ENCODE data around the gene RECQL. TPM values are rescaled to one million over a fixed set of nuclear protein-coding genes. Genes with fewer than 3 reads are reported as not detected.

RECQL gene
- total RNA-seq, 1 experiment from 2014 or later, result 99.7 TPM

GRCh38 chr12:21526721-21527345 is 25.4 kb upstream of the RECQL start:
- H3K27ac ChIP-seq, result no peak overlapping the region
- no peak for DNase-seq (ENCODE audit: low read depth in 1 of 2, low spot score in 2 of 2)
- H3K36me3 ChIP-seq, result no peaks in the 10 kb centered on the region
- H3K4me3 ChIP-seq, result no peak overlapping the region
- H3K27me3 ChIP-seq (replicated peaks), result peaks cover 35% of the 10 kb centered on the region
- no peaks in the 10 kb centered on the region for H3K9me3 ChIP-seq (replicated peaks)
- 0 out of 2 replicates have a peak, but pooled peaks cover 5% of the 10 kb centered on the region for H3K4me1 ChIP-seq (replicated peaks)

DNA sequence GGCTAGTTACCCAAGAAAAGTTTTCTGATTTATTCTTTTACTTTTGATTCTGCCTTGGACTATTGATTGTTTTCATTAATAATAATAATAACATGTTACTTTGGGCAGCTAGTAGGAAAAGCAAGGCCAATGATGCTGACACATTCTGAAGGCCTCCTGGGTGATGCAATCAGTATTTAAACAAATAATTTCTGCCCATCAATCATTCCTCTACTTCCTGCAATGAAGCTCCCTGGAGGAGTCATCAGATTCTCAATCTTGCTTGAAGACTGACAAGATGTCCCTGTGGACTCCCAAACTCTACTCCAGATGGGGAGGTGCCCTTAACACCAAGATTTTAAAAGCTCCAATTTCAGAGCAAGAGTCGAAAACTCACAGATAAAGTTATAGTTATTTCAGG is 24.6 kb upstream of the RECQL start, which contains the start of gene SPX:
TSS of gene SPX (plus strand) at position 244 of the 400 bp plus-strand sequence. CDS start 177 bp downstream, outside the sequence.
- Histone ChIP-seq H3K27ac (no peak within 1 kb of the TSS), H3K4me1 (replicated peaks) (0 out of 2 replicates have a peak, but pooled peaks cover 5% of the 10 kb centered on the region), H3K36me3 (no peaks in the 10 kb centered on the region), H3K9me3 (replicated peaks) (no peaks in the 10 kb centered on the region), H3K27me3 (replicated peaks) (peaks cover 35% of the 10 kb centered on the region), H3K4me3 (no peak within 1 kb of the TSS)
- DNase-seq (ENCODE audit: low read depth in 1 of 2, low spot score in 2 of 2), result no peak

GRCh38 chr12:21523148-21523547 is 21.7 kb upstream of the RECQL start:
- no peak for DNase-seq (ENCODE audit: low read depth in 1 of 2, low spot score in 2 of 2)
- H3K4me3 ChIP-seq, result no peak overlapping the region
- H3K9me3 ChIP-seq (replicated peaks), result no peaks in the 10 kb centered on the region
- H3K4me1 ChIP-seq (replicated peaks), result 0 out of 2 replicates have a peak, but pooled peaks cover 3% of the 10 kb centered on the region
- H3K36me3 ChIP-seq, result no peaks in the 10 kb centered on the region
- peaks cover 25% of the 10 kb centered on the region for H3K27me3 ChIP-seq (replicated peaks)
- H3K27ac ChIP-seq, result no peak overlapping the region

GRCh38 chr12:21521541-21521940 is 20.1 kb upstream of the RECQL start:
- peaks cover 12% of the 10 kb centered on the region; the same call in 1 of the 2 replicates for H3K27me3 ChIP-seq (replicated peaks)

GRCh38 chr12:21518451-21518850 is 17.0 kb upstream of the RECQL start:
- Histone ChIP-seq H3K4me3 (no peak overlapping the region), H3K36me3 (peaks cover 24% of the 10 kb centered on the region), H3K27me3 (replicated peaks) (no peaks in the 10 kb centered on the region), H3K9me3 (replicated peaks) (no peaks in the 10 kb centered on the region), H3K27ac (no peak overlapping the region), H3K4me1 (replicated peaks) (no peaks in the 10 kb centered on the region)
- DNase-seq (ENCODE audit: low read depth in 1 of 2, low spot score in 2 of 2), result no peak

More at GRCh38 chr12:21521541-21521940, 20.1 kb upstream of the RECQL start:
- Histone ChIP-seq H3K9me3 (replicated peaks) (no peaks in the 10 kb centered on the region), H3K27ac (no peak overlapping the region), H3K36me3 (0 out of 2 replicates have a peak, but pooled peaks cover 5% of the 10 kb centered on the region), H3K4me1 (replicated peaks) (no peaks in the 10 kb centered on the region), H3K4me3 (no peak overlapping the region)
- DNase-seq (ENCODE audit: low read depth in 1 of 2, low spot score in 2 of 2), result no peak

- Histone ChIP-seq H3K27me3 (replicated peaks) (no peaks in the 10 kb centered on the region), H3K4me1 (replicated peaks) (no peaks in the 10 kb centered on the region), H3K27ac (no peak overlapping the region), H3K4me3 (no peak overlapping the region), H3K36me3 (peaks cover 29% of the 10 kb centered on the region), H3K9me3 (replicated peaks) (no peaks in the 10 kb centered on the region)
- DNase-seq (ENCODE audit: low read depth in 1 of 2, low spot score in 2 of 2), result no peak
These were observed 14.8 kb upstream of the RECQL start for GRCh38 chr12:21516281-21516680.

DNA sequence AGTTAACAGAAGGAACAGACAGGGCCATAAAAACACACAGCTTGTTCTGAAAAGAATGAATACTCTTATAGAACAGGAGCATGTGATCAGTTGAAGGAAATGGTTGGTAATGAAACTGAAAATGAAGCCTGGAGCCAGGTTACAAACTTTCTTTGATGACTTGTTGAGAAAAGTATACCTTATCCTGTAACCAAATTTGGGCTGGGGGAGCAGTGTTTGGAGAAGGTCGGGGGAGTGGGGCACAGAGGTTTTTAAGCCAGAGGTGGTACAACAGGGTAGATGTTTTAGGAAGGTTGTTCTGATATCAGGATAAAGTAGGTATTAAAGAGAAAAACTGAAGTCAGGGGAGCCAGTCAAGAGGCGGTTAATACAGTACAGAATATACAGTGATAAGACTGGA is 8.3 kb upstream of the RECQL start:
- Histone ChIP-seq H3K36me3 (peaks cover 34% of the 10 kb centered on the region), H3K27me3 (replicated peaks) (no peaks in the 10 kb centered on the region), H3K4me3 (no peak overlapping the region), H3K9me3 (replicated peaks) (no peaks in the 10 kb centered on the region), H3K4me1 (replicated peaks) (no peaks in the 10 kb centered on the region), H3K27ac (no peak overlapping the region)
- DNase-seq (ENCODE audit: low read depth in 1 of 2, low spot score in 2 of 2), result no peak

DNA sequence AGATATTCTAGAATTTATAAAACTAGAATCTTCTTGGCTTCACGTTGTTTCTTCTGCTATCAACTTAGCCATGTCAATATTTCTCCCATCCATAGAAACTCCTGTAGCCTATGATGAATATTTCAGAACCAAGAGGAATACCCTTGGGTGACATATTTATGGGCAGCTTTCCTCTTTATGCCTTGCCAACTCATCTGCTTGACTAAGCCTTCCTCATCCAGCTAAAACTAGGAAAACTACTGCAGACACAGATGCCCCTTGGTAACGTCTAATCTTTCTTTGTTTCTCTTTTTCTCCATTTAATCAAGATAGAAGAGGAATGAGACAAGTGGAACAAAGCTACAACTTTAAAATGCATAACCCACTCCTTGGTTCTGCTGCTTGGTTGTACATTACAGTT is 6.4 kb upstream of the RECQL start:
- Histone ChIP-seq H3K36me3 (peaks cover 25% of the 10 kb centered on the region), H3K9me3 (replicated peaks) (no peaks in the 10 kb centered on the region), H3K4me1 (replicated peaks) (peaks cover 2% of the 10 kb centered on the region), H3K27me3 (replicated peaks) (no peaks in the 10 kb centered on the region), H3K27ac (no peak overlapping the region), H3K4me3 (no peak overlapping the region)
- no peak for DNase-seq (ENCODE audit: low read depth in 1 of 2, low spot score in 2 of 2)

DNA sequence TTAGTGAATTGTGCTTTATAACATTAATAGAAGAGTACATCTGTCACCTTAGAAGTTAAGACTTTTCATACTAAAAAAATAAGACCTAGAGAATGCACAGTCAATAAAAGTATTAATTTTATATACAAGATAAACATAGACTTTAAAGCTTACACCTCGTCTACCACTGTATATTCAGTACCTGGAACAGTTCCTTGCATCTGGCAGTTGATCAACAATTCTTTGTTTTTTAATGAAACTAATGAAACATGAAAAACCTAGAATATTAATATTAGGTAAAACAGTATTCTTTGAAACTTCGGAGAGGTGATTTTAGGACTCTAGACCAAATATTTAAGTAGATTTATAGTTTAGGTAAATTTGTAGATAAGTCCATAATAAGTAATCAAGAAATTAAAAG is 4.5 kb upstream of the RECQL start:
- H3K4me3 ChIP-seq, result no peak overlapping the region
- H3K9me3 ChIP-seq (replicated peaks), result no peaks in the 10 kb centered on the region
- peaks cover 7% of the 10 kb centered on the region for H3K4me1 ChIP-seq (replicated peaks)
- no peak for DNase-seq (ENCODE audit: low read depth in 1 of 2, low spot score in 2 of 2)
- H3K27me3 ChIP-seq (replicated peaks), result no peaks in the 10 kb centered on the region
- peaks cover 23% of the 10 kb centered on the region for H3K36me3 ChIP-seq
- no peak overlapping the region for H3K27ac ChIP-seq

DNA sequence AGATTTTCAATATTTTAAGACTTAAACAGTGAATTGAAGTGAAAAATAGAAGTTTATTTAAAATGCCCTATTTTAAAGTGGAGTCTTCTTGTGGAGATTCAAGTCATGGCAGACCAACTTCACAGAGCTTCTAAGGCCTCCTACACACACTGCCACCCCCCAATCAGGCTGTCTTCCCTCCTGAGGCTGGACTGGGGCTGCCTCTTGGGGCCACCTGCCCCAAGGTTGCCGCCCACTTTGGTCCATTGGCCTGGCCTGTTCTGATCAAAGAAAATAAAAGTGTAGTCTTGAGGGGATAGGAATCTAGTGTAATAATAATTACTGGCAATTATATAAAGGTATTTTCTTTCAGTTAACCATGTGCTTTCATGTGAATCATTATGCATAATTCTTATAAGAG is 1.4 kb upstream of the RECQL start:
- H3K27ac ChIP-seq, result no peak overlapping the region
- no peak for DNase-seq (ENCODE audit: low read depth in 1 of 2, low spot score in 2 of 2)
- H3K27me3 ChIP-seq (replicated peaks), result no peaks in the 10 kb centered on the region

GRCh38 chr12:21502164-21502496 is 695 bp upstream of the RECQL start:
- DNase-seq (ENCODE audit: low read depth in 1 of 2, low spot score in 2 of 2), result peak; percentile 42 to 46

More for the DNA sequence above, 1.4 kb upstream of the RECQL start:
- Histone ChIP-seq H3K4me3 (peak overlapping the region; percentile 79), H3K9me3 (replicated peaks) (no peaks in the 10 kb centered on the region), H3K36me3 (peaks cover 20% of the 10 kb centered on the region), H3K4me1 (replicated peaks) (peaks cover 13% of the 10 kb centered on the region)

GRCh38 chr12:21500786-21501257 is 613 bp downstream of the RECQL start:
- Histone ChIP-seq H3K4me1 (replicated peaks) (peaks cover 13% of the 10 kb centered on the region), H3K36me3 (peaks cover 36% of the 10 kb centered on the region), H3K4me3 (peak overlapping the region; percentile 79), H3K27ac (peak overlapping the region; percentile 81), H3K27me3 (replicated peaks) (no peaks in the 10 kb centered on the region), H3K9me3 (replicated peaks) (no peaks in the 10 kb centered on the region)
- DNase-seq (ENCODE audit: low read depth in 1 of 2, low spot score in 2 of 2), result no peak

More at GRCh38 chr12:21502164-21502496, 695 bp upstream of the RECQL start:
- Histone ChIP-seq H3K4me1 (replicated peaks) (peaks cover 13% of the 10 kb centered on the region), H3K27ac (peak overlapping the region; percentile 81), H3K36me3 (peaks cover 23% of the 10 kb centered on the region), H3K4me3 (peak overlapping the region; percentile 79), H3K27me3 (replicated peaks) (no peaks in the 10 kb centered on the region), H3K9me3 (replicated peaks) (no peaks in the 10 kb centered on the region)

DNA sequence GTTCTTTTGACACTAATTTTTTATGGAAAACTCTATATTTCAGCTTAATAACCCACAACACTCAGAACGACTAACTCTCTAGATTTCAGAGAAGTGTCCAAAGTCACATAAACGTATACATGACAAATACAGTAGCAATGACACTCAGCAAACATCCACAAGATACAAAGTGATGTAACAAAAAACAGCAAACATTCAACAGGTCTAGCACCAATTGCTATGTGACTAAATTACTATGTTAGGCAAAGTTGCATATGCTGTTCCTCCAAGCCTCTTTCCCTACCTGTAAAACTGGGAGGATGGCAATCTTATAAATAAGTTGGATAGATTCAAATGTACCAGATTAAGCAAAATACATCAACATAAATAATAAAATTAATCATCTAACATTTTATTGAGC is 1.7 kb downstream of the RECQL start:
- H3K27ac ChIP-seq, result no peak overlapping the region
- H3K9me3 ChIP-seq (replicated peaks), result no peaks in the 10 kb centered on the region
- no peak overlapping the region for H3K4me3 ChIP-seq
- no peaks in the 10 kb centered on the region for H3K27me3 ChIP-seq (replicated peaks)
- peaks cover 45% of the 10 kb centered on the region for H3K36me3 ChIP-seq
- no peak for DNase-seq (ENCODE audit: low read depth in 1 of 2, low spot score in 2 of 2)
- peaks cover 13% of the 10 kb centered on the region for H3K4me1 ChIP-seq (replicated peaks)

DNA sequence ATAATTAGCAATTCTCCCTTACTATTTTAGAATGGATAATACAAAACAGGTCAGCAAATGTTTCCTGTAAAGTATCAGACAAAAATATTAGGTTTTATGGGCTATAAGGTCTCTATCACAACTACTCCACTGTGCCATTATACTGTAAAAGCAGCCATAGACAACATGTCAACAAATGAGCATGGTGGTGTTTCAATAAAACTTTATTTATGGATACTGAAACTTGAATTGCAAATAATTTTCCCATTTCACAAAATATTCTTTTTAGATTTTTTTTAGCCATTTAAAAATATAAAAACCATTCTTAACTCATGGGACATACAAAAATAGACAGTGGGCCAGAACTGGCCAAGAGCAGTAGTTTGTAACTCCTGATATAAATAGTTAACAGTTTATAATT is 15.4 kb downstream of the RECQL start:
- Histone ChIP-seq H3K36me3 (peaks cover 72% of the 10 kb centered on the region), H3K4me1 (replicated peaks) (no peaks in the 10 kb centered on the region), H3K4me3 (no peak overlapping the region), H3K27me3 (replicated peaks) (no peaks in the 10 kb centered on the region), H3K9me3 (replicated peaks) (no peaks in the 10 kb centered on the region), H3K27ac (no peak overlapping the region)
- no peak for DNase-seq (ENCODE audit: low read depth in 1 of 2, low spot score in 2 of 2)
